OCI-LY7 (cell line): Measurements from ENCODE around the gene FAM107B.

Source experiments
- EZH2phosphoT487 ChIP-seq: fragments of 200-600 bp; sonication (generic); IDR thresholded peaks from 2 replicates; pipeline ENCODE4 v1.6.1; 2018; ENCODE audit warnings: low read depth, borderline replicate concordance, mild to moderate bottlenecking, mixed run types, antibody characterized with exemption, low read length, moderate library complexity, mixed read lengths
- TF ChIP-seq, protein P1 (sequence below): fragments of 200-600 bp; sonication (generic); conservative IDR thresholded peaks from 2 replicates; pipeline ENCODE4 v1.5.1; 2014; ENCODE audit warnings: mild to moderate bottlenecking, antibody characterized with exemption, low read length, moderate library complexity, mixed read lengths

DNA sequence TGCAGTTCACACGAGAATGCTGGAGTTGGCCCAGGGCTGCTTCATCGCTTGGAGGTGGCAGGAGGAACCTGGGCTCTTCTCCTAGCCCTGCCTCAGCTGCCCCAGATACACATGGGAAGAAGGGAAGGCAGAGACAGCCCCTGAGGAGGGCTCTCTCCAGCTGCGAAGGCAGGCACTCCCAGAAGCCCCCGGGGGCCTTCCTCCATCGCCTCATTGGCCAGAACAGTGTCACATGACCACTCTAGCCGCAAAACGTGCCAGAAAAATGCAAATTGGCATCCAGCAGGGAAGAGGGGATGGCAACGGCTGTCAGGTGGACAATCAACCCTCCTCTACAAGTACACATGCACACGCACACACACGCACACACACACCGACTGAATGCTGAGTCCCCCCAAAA lies 226.2 kb downstream of the FAM107B start:
- TF ChIP-seq, protein P1, sequence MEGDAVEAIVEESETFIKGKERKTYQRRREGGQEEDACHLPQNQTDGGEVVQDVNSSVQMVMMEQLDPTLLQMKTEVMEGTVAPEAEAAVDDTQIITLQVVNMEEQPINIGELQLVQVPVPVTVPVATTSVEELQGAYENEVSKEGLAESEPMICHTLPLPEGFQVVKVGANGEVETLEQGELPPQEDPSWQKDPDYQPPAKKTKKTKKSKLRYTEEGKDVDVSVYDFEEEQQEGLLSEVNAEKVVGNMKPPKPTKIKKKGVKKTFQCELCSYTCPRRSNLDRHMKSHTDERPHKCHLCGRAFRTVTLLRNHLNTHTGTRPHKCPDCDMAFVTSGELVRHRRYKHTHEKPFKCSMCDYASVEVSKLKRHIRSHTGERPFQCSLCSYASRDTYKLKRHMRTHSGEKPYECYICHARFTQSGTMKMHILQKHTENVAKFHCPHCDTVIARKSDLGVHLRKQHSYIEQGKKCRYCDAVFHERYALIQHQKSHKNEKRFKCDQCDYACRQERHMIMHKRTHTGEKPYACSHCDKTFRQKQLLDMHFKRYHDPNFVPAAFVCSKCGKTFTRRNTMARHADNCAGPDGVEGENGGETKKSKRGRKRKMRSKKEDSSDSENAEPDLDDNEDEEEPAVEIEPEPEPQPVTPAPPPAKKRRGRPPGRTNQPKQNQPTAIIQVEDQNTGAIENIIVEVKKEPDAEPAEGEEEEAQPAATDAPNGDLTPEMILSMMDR = no peak
- no peak for TF ChIP-seq EZH2phosphoT487
